ENCODE results near the gene ITIH4. TPM values are rescaled to one million over a fixed set of nuclear protein-coding genes. Genes with fewer than 3 reads are reported as not detected.

Gene ITIH4
- total and polyA plus RNA-seq, 9 of the 15 experiments (the other 6 are each of a cell fraction or from before 2014, with no cell fraction given) = 0.09 to 0.62 (median 0.20) TPM; not detected in 6

- TF ChIP-seq BCLAF1 (IDR thresholded peaks at IDR 0.05; ENCODE audit: borderline replicate concordance in 1 of 2, control insufficient read depth in 1 of 2, low read depth in 2 of 2, low read length in 1 of 2) = no peak
- no peak for TF ChIP-seq SRSF3 (IDR thresholded peaks at IDR 0.05; ENCODE audit: insufficient read depth, low read length)
- TF ChIP-seq SAFB2 (IDR thresholded peaks at IDR 0.05; ENCODE audit: borderline replicate concordance, low read depth, low read length, severe bottlenecking) = no peak
- no peak for TF ChIP-seq ERF (CRISPR knock-in tag; IDR thresholded peaks at IDR 0.05)
- TF ChIP-seq ZNF140 (CRISPR knock-in tag; IDR thresholded peaks at IDR 0.05) = no peak
- TF ChIP-seq CBFB (CRISPR knock-in tag; IDR thresholded peaks at IDR 0.05) = no peak
Observed at GRCh38 chr3:52847241-52847640, 16.8 kb upstream of the ITIH4 start (continued).

- Histone ChIP-seq H3K4me3 (no peak overlapping the region), H3K4me2 (ENCODE audit: insufficient read depth, low read length) (no peak overlapping the region), H2AFZ (ENCODE audit: low read depth, low read length) (no peak overlapping the region), H3K79me2 (ENCODE audit: control insufficient read depth, insufficient read depth, low read length) (no peaks in the 10 kb centered on the region), H3K9ac (ENCODE audit: insufficient read depth in 1 of 2, low read depth in 2 of 2, low read length in 2 of 2) (no peak overlapping the region), H3K27me3 (ENCODE audit: control insufficient read depth in 2 of 2, insufficient read depth in 2 of 2, low read length in 2 of 2) (no peaks in the 10 kb centered on the region), H3K36me3 (ENCODE audit: control insufficient read depth, insufficient read depth, low read length) (peaks cover under 1% of the 10 kb centered on the region; the same call in 1 of the 3 replicates), H4K20me1 (replicated peaks; ENCODE audit: control insufficient read depth, insufficient read depth, low read length) (0 out of 2 replicates have a peak, but pooled peaks cover 5% of the 10 kb centered on the region), H3K9me3 (replicated peaks; ENCODE audit: control insufficient read depth, insufficient read depth, low read depth, low read length) (no peaks in the 10 kb centered on the region), H3K9me1 (ENCODE audit: control insufficient read depth, insufficient read depth, low read length) (no peaks in the 10 kb centered on the region), H3K27ac (ENCODE audit: extremely low read depth, low read depth, low read length) (no peak overlapping the region), H3K4me1 (replicated peaks in 1 of 2; ENCODE audit: control insufficient read depth in 2 of 2, insufficient read depth in 2 of 2, low read length in 2 of 2) (no peaks in the 10 kb centered on the region)
- POLR2A ChIA-PET = no interaction called here
- CTCF ChIA-PET (ENCODE audit: low intra/inter-chr PET ratio) = interaction anchor here (0.6 kb wide), 1 partner anchor 104 kb away, joined by 3 read pairs; no protein-coding TSS in a partner anchor
- WGBS (ENCODE audit: insufficient coverage, low coverage, missing lambda C conversion rate) = 31% methylated on average over 7 of the region's 15 CpGs
- intact Hi-C loops (cut with micrococcal nuclease) (no loop called here), in situ Hi-C loops (cut with MboI) (loop anchor here (10.0 kb wide), 1 partner anchor 228 kb away; no protein-coding TSS in a partner anchor)
- DNase-seq (ENCODE audit: extremely low read depth in 1 of 4, low spot score in 3 of 4) (no peak), ATAC-seq (no peak), FAIRE-seq (no peak)
- no TSS peak for BruUV-seq (replicated peaks)
- TF ChIP-seq RBFOX2 (IDR thresholded peaks at IDR 0.05; ENCODE audit: low read depth, low read length) (no peak), U2AF2 (optimal IDR thresholded peaks at IDR 0.05; ENCODE audit: low read depth, low read length) (no peak), NBN (IDR thresholded peaks at IDR 0.05; ENCODE audit: low read depth) (no peak), ZNF197 (CRISPR knock-in tag; IDR thresholded peaks at IDR 0.05; ENCODE audit: low read depth) (no peak), MIER1 (IDR thresholded peaks at IDR 0.05; ENCODE audit: low read depth) (no peak), NCOA4 (IDR thresholded peaks at IDR 0.05; ENCODE audit: partially characterized antibody) (no peak), DPF2 (IDR thresholded peaks at IDR 0.05) (no peak), CCAR2 (IDR thresholded peaks at IDR 0.05; ENCODE audit: low read depth, low read length) (no peak), L3MBTL2 (IDR thresholded peaks at IDR 0.05) (no peak), ZNF589 (CRISPR knock-in tag; IDR thresholded peaks at IDR 0.05; ENCODE audit: low read depth) (no peak), SOX6 (IDR thresholded peaks at IDR 0.05) (no peak), CCNT2 (IDR thresholded peaks at IDR 0.05; ENCODE audit: borderline replicate concordance, extremely low read depth, insufficient read length, low read depth, low read length) (no peak), MAZ (CRISPR knock-in tag; conservative IDR thresholded peaks at IDR 0.05 in 1 of 2, IDR thresholded peaks at IDR 0.05 in 1 of 2) (no peak)
Observed at GRCh38 chr3:52846432-52846965, 16.0 kb upstream of the ITIH4 start.

All from K562 (cell line).